Measurements from ENCODE around the gene EEFSEC.

DNA sequence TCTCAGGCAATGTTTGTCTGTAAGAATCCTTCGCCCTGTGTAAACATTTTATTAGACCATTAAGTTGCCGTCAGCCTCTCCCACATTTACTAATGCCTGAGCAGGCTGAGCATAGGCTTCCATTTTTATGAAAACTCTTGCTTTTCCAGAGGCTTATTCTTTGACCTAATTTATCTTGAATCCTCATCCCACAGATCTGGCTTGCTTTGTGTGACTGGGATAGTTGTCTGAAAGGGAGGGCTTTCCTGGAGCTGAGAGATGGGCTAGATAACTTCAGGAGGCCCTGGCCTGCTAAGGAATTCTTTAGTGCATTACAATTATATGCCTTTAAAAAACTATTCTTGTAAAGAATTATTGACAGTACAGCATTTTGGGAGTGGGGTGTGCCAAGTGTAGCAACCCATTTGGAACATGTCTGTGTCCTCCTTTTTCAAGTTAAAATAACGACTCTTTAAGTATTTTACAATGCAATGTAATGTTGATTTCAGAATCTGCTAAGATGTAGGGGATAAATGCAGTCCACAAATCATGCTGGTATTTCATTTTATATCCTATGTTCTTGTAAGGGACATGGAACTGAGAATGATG, 52.4 kb downstream of the EEFSEC start:
- TF ChIP-seq, protein P1, sequence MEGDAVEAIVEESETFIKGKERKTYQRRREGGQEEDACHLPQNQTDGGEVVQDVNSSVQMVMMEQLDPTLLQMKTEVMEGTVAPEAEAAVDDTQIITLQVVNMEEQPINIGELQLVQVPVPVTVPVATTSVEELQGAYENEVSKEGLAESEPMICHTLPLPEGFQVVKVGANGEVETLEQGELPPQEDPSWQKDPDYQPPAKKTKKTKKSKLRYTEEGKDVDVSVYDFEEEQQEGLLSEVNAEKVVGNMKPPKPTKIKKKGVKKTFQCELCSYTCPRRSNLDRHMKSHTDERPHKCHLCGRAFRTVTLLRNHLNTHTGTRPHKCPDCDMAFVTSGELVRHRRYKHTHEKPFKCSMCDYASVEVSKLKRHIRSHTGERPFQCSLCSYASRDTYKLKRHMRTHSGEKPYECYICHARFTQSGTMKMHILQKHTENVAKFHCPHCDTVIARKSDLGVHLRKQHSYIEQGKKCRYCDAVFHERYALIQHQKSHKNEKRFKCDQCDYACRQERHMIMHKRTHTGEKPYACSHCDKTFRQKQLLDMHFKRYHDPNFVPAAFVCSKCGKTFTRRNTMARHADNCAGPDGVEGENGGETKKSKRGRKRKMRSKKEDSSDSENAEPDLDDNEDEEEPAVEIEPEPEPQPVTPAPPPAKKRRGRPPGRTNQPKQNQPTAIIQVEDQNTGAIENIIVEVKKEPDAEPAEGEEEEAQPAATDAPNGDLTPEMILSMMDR (conservative IDR thresholded peaks at IDR 0.05; ENCODE audit: low read length): no peak
- TF ChIP-seq EZH2phosphoT487 (IDR thresholded peaks at IDR 0.05; ENCODE audit: borderline replicate concordance, low read depth, low read length): no peak

Measured in OCI-LY7 (cell line).